ENCODE data around the gene MRPL49. TPM values are rescaled to one million over a fixed set of nuclear protein-coding genes. Genes with fewer than 3 reads are reported as not detected.
"Not testable (repeated sequence)": the region's sequence is repeated elsewhere in the genome, so short reads cannot be mapped to it uniquely, and the experiment has no call there.

MRPL49 gene
- total and polyA plus RNA-seq, 2 experiments from 2014 or later, result 46.8 to 57.6 TPM

DNA sequence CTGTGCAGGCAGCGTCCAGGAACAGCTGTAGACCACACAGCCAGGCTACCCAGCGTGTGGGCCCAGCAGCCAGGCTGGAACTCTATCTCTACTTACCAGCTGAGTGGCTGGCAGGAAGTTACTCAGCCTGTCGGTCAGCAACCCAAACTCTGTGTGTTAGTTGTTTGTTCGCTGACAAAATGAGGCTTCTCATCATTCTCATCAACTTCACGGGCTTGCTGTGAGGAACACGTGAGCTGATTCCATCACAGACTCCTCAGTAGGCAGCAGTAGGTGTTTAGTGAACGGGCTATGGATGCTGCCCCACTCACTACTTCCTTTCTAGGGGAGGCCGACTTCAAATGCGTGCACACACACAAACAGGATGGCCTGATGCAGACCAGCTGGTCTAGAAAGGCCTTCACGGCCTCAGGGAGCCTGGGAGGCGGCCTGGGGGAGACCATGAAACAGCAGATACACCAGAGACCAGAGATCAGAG lies 47.1 kb downstream of the MRPL49 start:
- TF ChIP-seq EZH2 (IDR thresholded peaks at IDR 0.05; ENCODE audit: borderline replicate concordance), result no peak
- TF ChIP-seq, protein P1, sequence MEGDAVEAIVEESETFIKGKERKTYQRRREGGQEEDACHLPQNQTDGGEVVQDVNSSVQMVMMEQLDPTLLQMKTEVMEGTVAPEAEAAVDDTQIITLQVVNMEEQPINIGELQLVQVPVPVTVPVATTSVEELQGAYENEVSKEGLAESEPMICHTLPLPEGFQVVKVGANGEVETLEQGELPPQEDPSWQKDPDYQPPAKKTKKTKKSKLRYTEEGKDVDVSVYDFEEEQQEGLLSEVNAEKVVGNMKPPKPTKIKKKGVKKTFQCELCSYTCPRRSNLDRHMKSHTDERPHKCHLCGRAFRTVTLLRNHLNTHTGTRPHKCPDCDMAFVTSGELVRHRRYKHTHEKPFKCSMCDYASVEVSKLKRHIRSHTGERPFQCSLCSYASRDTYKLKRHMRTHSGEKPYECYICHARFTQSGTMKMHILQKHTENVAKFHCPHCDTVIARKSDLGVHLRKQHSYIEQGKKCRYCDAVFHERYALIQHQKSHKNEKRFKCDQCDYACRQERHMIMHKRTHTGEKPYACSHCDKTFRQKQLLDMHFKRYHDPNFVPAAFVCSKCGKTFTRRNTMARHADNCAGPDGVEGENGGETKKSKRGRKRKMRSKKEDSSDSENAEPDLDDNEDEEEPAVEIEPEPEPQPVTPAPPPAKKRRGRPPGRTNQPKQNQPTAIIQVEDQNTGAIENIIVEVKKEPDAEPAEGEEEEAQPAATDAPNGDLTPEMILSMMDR (IDR thresholded peaks at IDR 0.05; ENCODE audit: poor library complexity), result no peak
- no peak for TF ChIP-seq EZH2phosphoT487 (IDR thresholded peaks at IDR 0.05; ENCODE audit: low read depth, severe bottlenecking, unreplicated experiment)
- no peaks in the 10 kb centered on the region for H3K9me2 ChIP-seq (replicated peaks; ENCODE audit: insufficient read depth)
- no peaks in the 10 kb centered on the region for H3K27me3 ChIP-seq
- H3K4me3 ChIP-seq, result no peak overlapping the region
- no peaks in the 10 kb centered on the region for H3K79me2 ChIP-seq
- H3K4me2 ChIP-seq, result no peak overlapping the region
- no peaks in the 10 kb centered on the region for H4K20me1 ChIP-seq (ENCODE audit: insufficient read depth, poor library complexity, severe bottlenecking)
- 76% methylated on average over 11 of the region's 11 CpGs for WGBS (ENCODE audit: low lambda C conversion rate, missing lambda C conversion rate)
- H3K4me1 ChIP-seq (ENCODE audit: insufficient read depth), result no peaks in the 10 kb centered on the region
- H2AFZ ChIP-seq, result no peak overlapping the region
- DNase-seq (ENCODE audit: low spot score), result no peak
- no peaks in the 10 kb centered on the region for H3K36me3 ChIP-seq (replicated peaks; ENCODE audit: insufficient read depth, low read depth)
- no peaks in the 10 kb centered on the region for H3K9me3 ChIP-seq (ENCODE audit: low read depth)
- H3K27ac ChIP-seq, result no peak overlapping the region

DNA sequence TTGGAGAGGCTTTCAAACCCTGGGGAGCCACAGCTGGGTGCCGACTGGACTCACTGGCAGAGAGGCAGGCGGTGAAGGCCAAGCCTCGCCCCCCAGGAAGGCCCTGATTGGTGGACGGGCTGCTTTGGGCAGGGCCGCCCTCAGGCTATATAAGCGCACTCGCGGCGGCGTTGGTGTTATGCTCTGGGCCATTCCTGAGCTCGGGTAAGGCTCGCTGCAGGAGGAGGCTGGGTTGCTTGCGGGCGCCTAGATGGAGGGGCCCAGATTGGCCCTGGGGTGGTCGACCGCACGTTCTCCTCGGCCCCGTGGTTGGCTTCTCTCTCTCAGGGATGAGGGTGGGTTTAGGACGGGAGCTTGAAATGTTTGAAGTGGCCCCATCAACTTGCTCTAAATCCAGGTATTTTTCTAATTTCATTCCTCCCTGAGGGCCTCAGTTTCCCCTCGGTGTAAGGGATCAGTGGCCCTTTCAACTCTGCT lies 48.0 kb downstream of the MRPL49 start, which contains the start of gene SPDYC:
TSS of gene SPDYC (plus strand) at position 176 of the 477 bp plus-strand sequence. CDS start 1,125 bp downstream, outside the sequence.
- no peaks in the 10 kb centered on the region for H3K36me3 ChIP-seq (replicated peaks; ENCODE audit: insufficient read depth, low read depth)
- H3K27me3 ChIP-seq, result no peaks in the 10 kb centered on the region
- TF ChIP-seq, protein P1 (IDR thresholded peaks at IDR 0.05; ENCODE audit: poor library complexity), result no peak
- TF ChIP-seq EZH2 (IDR thresholded peaks at IDR 0.05; ENCODE audit: borderline replicate concordance) (no peak), EZH2phosphoT487 (IDR thresholded peaks at IDR 0.05; ENCODE audit: low read depth, severe bottlenecking, unreplicated experiment) (no peak)
- H3K9me3 ChIP-seq (ENCODE audit: low read depth), result no peaks in the 10 kb centered on the region
- H3K4me2 ChIP-seq, result no peak within 1 kb of the TSS
- 90% methylated on average over 21 of the region's 21 CpGs for WGBS (ENCODE audit: low lambda C conversion rate, missing lambda C conversion rate)
- H3K9me2 ChIP-seq (replicated peaks; ENCODE audit: insufficient read depth), result no peaks in the 10 kb centered on the region
- no peak within 1 kb of the TSS for H2AFZ ChIP-seq
- H3K4me3 ChIP-seq, result no peak within 1 kb of the TSS
- no peak for DNase-seq (ENCODE audit: low spot score)
- H4K20me1 ChIP-seq (ENCODE audit: insufficient read depth, poor library complexity, severe bottlenecking), result no peaks in the 10 kb centered on the region
- H3K27ac ChIP-seq, result no peak within 1 kb of the TSS
- H3K79me2 ChIP-seq, result no peaks in the 10 kb centered on the region
- H3K4me1 ChIP-seq (ENCODE audit: insufficient read depth), result no peaks in the 10 kb centered on the region

DNA sequence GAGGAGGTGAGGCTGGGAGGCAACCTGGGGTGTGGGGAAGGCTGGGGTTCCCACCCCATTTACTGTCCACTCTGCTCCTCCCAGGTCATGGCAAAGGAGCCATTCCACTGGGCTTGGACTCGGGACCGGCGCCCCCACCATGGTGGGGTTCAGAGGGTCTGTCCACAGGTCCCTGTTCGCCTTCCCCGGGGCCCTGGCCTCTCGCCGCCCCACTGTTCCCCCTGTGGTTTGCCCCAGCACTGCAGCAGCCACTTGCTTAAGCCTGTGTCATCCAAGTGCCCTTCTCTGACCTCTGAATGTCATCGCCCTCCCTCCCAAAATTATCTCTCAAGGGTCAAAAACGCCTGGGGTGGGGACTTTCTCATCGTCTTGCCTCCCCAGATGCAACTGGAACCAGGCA lies 50.5 kb downstream of the MRPL49 start:
- no peaks in the 10 kb centered on the region for H3K4me1 ChIP-seq (ENCODE audit: insufficient read depth)
- H3K9me3 ChIP-seq (ENCODE audit: low read depth), result no peaks in the 10 kb centered on the region
- no peak overlapping the region for H3K4me2 ChIP-seq
- H4K20me1 ChIP-seq (ENCODE audit: insufficient read depth, poor library complexity, severe bottlenecking), result no peaks in the 10 kb centered on the region
- no peaks in the 10 kb centered on the region for H3K9me2 ChIP-seq (replicated peaks; ENCODE audit: insufficient read depth)
- TF ChIP-seq, protein P1 (IDR thresholded peaks at IDR 0.05; ENCODE audit: poor library complexity), result no peak
- TF ChIP-seq EZH2phosphoT487 (IDR thresholded peaks at IDR 0.05; ENCODE audit: low read depth, severe bottlenecking, unreplicated experiment) (no peak), EZH2 (IDR thresholded peaks at IDR 0.05; ENCODE audit: borderline replicate concordance) (no peak)
- 91% methylated on average over 9 of the region's 10 CpGs for WGBS (ENCODE audit: low lambda C conversion rate, missing lambda C conversion rate)
- no peak overlapping the region for H2AFZ ChIP-seq
- H3K36me3 ChIP-seq (replicated peaks; ENCODE audit: insufficient read depth, low read depth), result no peaks in the 10 kb centered on the region
- H3K4me3 ChIP-seq, result no peak overlapping the region
- H3K79me2 ChIP-seq, result no peaks in the 10 kb centered on the region
- no peak overlapping the region for H3K27ac ChIP-seq
- no peaks in the 10 kb centered on the region for H3K27me3 ChIP-seq
- DNase-seq (ENCODE audit: low spot score), result no peak

DNA sequence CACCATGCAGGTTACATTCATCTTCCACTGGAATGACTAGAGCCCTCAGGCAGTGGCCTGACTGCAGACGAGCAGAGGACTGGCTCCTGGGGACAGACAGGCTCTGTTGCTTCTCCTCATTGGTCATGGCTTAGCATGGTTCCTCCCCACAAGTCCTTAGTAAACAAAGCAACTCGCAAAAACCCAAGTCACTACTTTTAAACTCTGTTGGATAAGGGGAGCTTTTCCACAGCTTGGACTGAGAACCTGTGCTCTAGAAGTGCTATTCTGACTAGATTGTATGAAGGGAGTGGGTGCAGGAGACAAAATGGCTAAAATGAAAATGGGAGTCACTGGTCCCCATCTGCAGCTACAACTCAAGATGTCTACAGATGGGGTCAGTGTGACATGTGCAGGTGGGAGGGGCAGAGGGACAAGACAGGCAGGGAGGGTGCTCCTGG lies 52.5 kb downstream of the MRPL49 start:
- H2AFZ ChIP-seq; H3K9me2 ChIP-seq (replicated peaks; ENCODE audit: insufficient read depth); H3K36me3 ChIP-seq (replicated peaks; ENCODE audit: insufficient read depth, low read depth); H3K27ac ChIP-seq; DNase-seq (ENCODE audit: low spot score); H3K9me3 ChIP-seq (ENCODE audit: low read depth); H3K27me3 ChIP-seq; H4K20me1 ChIP-seq (ENCODE audit: insufficient read depth, poor library complexity, severe bottlenecking); H3K4me1 ChIP-seq (ENCODE audit: insufficient read depth); H3K79me2 ChIP-seq; H3K4me3 ChIP-seq; H3K4me2 ChIP-seq: not testable (repeated sequence)
- 11% methylated on average over 2 of the region's 2 CpGs for WGBS (ENCODE audit: low lambda C conversion rate, missing lambda C conversion rate)

Small RNA genes within 50 kb of the gene (microRNA-seq; reads per million reads assigned to microRNA genes)
- gene MIR6751, result 3.1 reads per million

Small RNA genes within 50 kb of the gene (small RNA-seq; reads per million reads assigned to genes)
- gene HIGD1AP10 (not detected), gene PDCL2P2 (not detected), gene RNU2-23P (0.12 reads per million)

Other genes starting within 250 kb of the MRPL49 start
- gene EHD1, start 243.7 kb upstream of the MRPL49 start, total RNA-seq, result 44.8 and 52.4 TPM in 2 replicates
- gene EHD1, start 243.7 kb upstream of the MRPL49 start, polyA plus RNA-seq, result 66.6 and 69.5 TPM in 2 replicates
- 16.4 and 18.1 TPM in 2 replicates for gene ATG2A, start 205.1 kb upstream of the MRPL49 start, total RNA-seq
- gene ATG2A, start 205.1 kb upstream of the MRPL49 start, polyA plus RNA-seq, result 11.7 and 17.0 TPM in 2 replicates
- gene PPP2R5B, start 197.6 kb upstream of the MRPL49 start, total RNA-seq, result 15.8 and 16.9 TPM in 2 replicates
- gene PPP2R5B, start 197.6 kb upstream of the MRPL49 start, polyA plus RNA-seq, result 16.2 and 19.5 TPM in 2 replicates
- 2.0 TPM in 1 of 2 replicates, not detected in the other for gene GPHA2, start 186.4 kb upstream of the MRPL49 start, total RNA-seq
- not detected in 2 replicates for gene GPHA2, start 186.4 kb upstream of the MRPL49 start, polyA plus RNA-seq
- not detected in 2 replicates for gene MAJIN, start 150.2 kb upstream of the MRPL49 start, total RNA-seq
- not detected in 2 replicates for gene MAJIN, start 150.2 kb upstream of the MRPL49 start, polyA plus RNA-seq
- gene BATF2, start 125.3 kb upstream of the MRPL49 start, total RNA-seq, result 0.68 and 1.9 TPM in 2 replicates
- gene BATF2, start 125.3 kb upstream of the MRPL49 start, polyA plus RNA-seq, result 2.6 TPM in 1 of 2 replicates, not detected in the other
- 68.2 and 69.1 TPM in 2 replicates for gene ARL2, start 108.2 kb upstream of the MRPL49 start, total RNA-seq
- gene ARL2, start 108.2 kb upstream of the MRPL49 start, polyA plus RNA-seq, result 126 and 127 TPM in 2 replicates
- 9.9 and 12.9 TPM in 2 replicates for gene SNX15, start 94.9 kb upstream of the MRPL49 start, total RNA-seq
- gene SNX15, start 94.9 kb upstream of the MRPL49 start, polyA plus RNA-seq, result 22.0 and 27.3 TPM in 2 replicates
- 10.8 and 12.2 TPM in 2 replicates for gene SAC3D1, start 81.1 kb upstream of the MRPL49 start, total RNA-seq
- gene SAC3D1, start 81.1 kb upstream of the MRPL49 start, polyA plus RNA-seq, result 18.5 and 23.8 TPM in 2 replicates
- gene NAALADL1, start 63.8 kb upstream of the MRPL49 start, total RNA-seq, result 0.13 and 0.76 TPM in 2 replicates
- gene NAALADL1, start 63.8 kb upstream of the MRPL49 start, polyA plus RNA-seq, result not detected in 2 replicates
- gene CDCA5, start 38.3 kb upstream of the MRPL49 start, total RNA-seq, result 6.4 and 7.9 TPM in 2 replicates
- 6.4 and 11.8 TPM in 2 replicates for gene CDCA5, start 38.3 kb upstream of the MRPL49 start, polyA plus RNA-seq
- 41.0 and 53.1 TPM in 2 replicates for gene ZFPL1, start 38.1 kb upstream of the MRPL49 start, total RNA-seq
- 52.7 and 58.1 TPM in 2 replicates for gene ZFPL1, start 38.1 kb upstream of the MRPL49 start, polyA plus RNA-seq
- gene VPS51, start 26.1 kb upstream of the MRPL49 start, total RNA-seq, result 201 and 242 TPM in 2 replicates
- gene VPS51, start 26.1 kb upstream of the MRPL49 start, polyA plus RNA-seq, result 63.5 and 80.0 TPM in 2 replicates
- 124 and 133 TPM in 2 replicates for gene TM7SF2, start 10.4 kb upstream of the MRPL49 start, total RNA-seq
- gene TM7SF2, start 10.4 kb upstream of the MRPL49 start, polyA plus RNA-seq, result 194 and 209 TPM in 2 replicates
- gene ZNHIT2, start 4.6 kb upstream of the MRPL49 start, total RNA-seq, result 8.3 and 13.5 TPM in 2 replicates
- gene ZNHIT2, start 4.6 kb upstream of the MRPL49 start, polyA plus RNA-seq, result 22.1 and 23.7 TPM in 2 replicates
- gene FAU, start 187 bp upstream of the MRPL49 start, total RNA-seq, result 211 and 264 TPM in 2 replicates
- gene FAU, start 187 bp upstream of the MRPL49 start, polyA plus RNA-seq, result 434 and 462 TPM in 2 replicates
- gene SYVN1, start 12.2 kb downstream of the MRPL49 start, total RNA-seq, result 27.3 and 27.7 TPM in 2 replicates
- gene SYVN1, start 12.2 kb downstream of the MRPL49 start, polyA plus RNA-seq, result 31.8 and 35.7 TPM in 2 replicates
- gene SPDYC, start 47.9 kb downstream of the MRPL49 start, total RNA-seq, result not detected in 2 replicates
- not detected in 2 replicates for gene SPDYC, start 47.9 kb downstream of the MRPL49 start, polyA plus RNA-seq
- 115 and 133 TPM in 2 replicates for gene CAPN1, start 59.6 kb downstream of the MRPL49 start, total RNA-seq
- 178 and 202 TPM in 2 replicates for gene CAPN1, start 59.6 kb downstream of the MRPL49 start, polyA plus RNA-seq
- 2.5 and 4.1 TPM in 2 replicates for gene POLA2, start 139.6 kb downstream of the MRPL49 start, total RNA-seq
- gene POLA2, start 139.6 kb downstream of the MRPL49 start, polyA plus RNA-seq, result 5.0 and 8.0 TPM in 2 replicates
- gene CDC42EP2, start 192.5 kb downstream of the MRPL49 start, total RNA-seq, result 19.5 and 21.7 TPM in 2 replicates
- gene CDC42EP2, start 192.5 kb downstream of the MRPL49 start, polyA plus RNA-seq, result 31.2 and 35.0 TPM in 2 replicates
- 26.8 and 28.4 TPM in 2 replicates for gene DPF2, start 211.5 kb downstream of the MRPL49 start, total RNA-seq
- gene DPF2, start 211.5 kb downstream of the MRPL49 start, polyA plus RNA-seq, result 50.0 and 51.6 TPM in 2 replicates
- gene TIGD3, start 232.4 kb downstream of the MRPL49 start, total RNA-seq, result 1.7 and 1.8 TPM in 2 replicates
- 1.6 and 2.0 TPM in 2 replicates for gene TIGD3, start 232.4 kb downstream of the MRPL49 start, polyA plus RNA-seq